Keratinocyte (primary cell): ENCODE measurements around the gene CREM.

ENCODE experiments used
- CTCF ChIP-seq, 3 experiments: IDR thresholded peaks in 1 of 3; conservative IDR thresholded peaks in 1 of 3; optimal IDR thresholded peaks in 1 of 3; 2 replicates in 2 of 3; 3 replicates in 1 of 3; pipeline versions ENCODE3 to v1.5.1; 2011; ENCODE audit warnings: low read length in 3 of 3, mild to moderate bottlenecking in 3 of 3, moderate library complexity in 2 of 3, control low read depth in 1 of 3, inconsistent platforms in 1 of 3; ENCODE audit not compliant: insufficient read depth in 2 of 3; ENCODE audit errors: extremely low read depth in 1 of 3
- EZH2 ChIP-seq: IDR thresholded peaks from one replicate; pipeline ENCODE4 v1.6.1; 2012; ENCODE audit warnings: inconsistent platforms, mild to moderate bottlenecking, low read length, moderate library complexity

DNA sequence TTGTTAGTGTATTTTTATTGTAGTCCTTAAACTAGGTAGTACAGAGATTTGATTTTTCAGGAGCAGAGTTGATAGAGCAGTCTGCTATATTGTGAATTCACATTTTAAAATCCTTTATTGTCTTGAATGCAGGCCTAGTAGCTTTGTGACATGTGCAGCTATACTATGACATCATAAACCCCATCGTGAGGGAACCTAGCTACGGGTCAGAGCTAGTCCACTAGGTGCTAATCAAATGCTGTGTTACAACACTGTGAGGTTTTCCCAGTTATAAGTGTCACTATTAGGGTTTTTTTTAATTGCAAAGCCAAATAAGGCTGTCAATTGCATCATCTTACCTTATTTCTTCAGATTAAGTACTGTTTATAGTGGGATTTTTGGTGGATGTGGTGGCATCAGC lies 40.7 kb downstream of the CREM start:
- TF ChIP-seq CTCF (optimal IDR thresholded peaks at IDR 0.05 in 1 of 3, IDR thresholded peaks at IDR 0.05 in 1 of 3, conservative IDR thresholded peaks at IDR 0.05 in 1 of 3; ENCODE audit: extremely low read depth in 1 of 3, insufficient read depth in 2 of 3, low read length in 3 of 3): no peak
- no peak for TF ChIP-seq EZH2
